ENCODE measurements around the gene METTL16.

- TF ChIP-seq, protein P1, sequence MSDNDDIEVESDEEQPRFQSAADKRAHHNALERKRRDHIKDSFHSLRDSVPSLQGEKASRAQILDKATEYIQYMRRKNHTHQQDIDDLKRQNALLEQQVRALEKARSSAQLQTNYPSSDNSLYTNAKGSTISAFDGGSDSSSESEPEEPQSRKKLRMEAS (IDR thresholded peaks at IDR 0.05) = no peak
- no peak for TF ChIP-seq TCF12 (IDR thresholded peaks at IDR 0.05; ENCODE audit: low read depth)
- TF ChIP-seq, protein P2, sequence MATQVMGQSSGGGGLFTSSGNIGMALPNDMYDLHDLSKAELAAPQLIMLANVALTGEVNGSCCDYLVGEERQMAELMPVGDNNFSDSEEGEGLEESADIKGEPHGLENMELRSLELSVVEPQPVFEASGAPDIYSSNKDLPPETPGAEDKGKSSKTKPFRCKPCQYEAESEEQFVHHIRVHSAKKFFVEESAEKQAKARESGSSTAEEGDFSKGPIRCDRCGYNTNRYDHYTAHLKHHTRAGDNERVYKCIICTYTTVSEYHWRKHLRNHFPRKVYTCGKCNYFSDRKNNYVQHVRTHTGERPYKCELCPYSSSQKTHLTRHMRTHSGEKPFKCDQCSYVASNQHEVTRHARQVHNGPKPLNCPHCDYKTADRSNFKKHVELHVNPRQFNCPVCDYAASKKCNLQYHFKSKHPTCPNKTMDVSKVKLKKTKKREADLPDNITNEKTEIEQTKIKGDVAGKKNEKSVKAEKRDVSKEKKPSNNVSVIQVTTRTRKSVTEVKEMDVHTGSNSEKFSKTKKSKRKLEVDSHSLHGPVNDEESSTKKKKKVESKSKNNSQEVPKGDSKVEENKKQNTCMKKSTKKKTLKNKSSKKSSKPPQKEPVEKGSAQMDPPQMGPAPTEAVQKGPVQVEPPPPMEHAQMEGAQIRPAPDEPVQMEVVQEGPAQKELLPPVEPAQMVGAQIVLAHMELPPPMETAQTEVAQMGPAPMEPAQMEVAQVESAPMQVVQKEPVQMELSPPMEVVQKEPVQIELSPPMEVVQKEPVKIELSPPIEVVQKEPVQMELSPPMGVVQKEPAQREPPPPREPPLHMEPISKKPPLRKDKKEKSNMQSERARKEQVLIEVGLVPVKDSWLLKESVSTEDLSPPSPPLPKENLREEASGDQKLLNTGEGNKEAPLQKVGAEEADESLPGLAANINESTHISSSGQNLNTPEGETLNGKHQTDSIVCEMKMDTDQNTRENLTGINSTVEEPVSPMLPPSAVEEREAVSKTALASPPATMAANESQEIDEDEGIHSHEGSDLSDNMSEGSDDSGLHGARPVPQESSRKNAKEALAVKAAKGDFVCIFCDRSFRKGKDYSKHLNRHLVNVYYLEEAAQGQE (IDR thresholded peaks at IDR 0.05; ENCODE audit: low read depth) = no peak
- TF ChIP-seq CREB1 (IDR thresholded peaks at IDR 0.05; ENCODE audit: low read depth) = no peak
- TF ChIP-seq RAD21 (IDR thresholded peaks at IDR 0.05; ENCODE audit: low read depth) = no peak
- no peak for TF ChIP-seq USF1 (IDR thresholded peaks at IDR 0.05)
- no peak for TF ChIP-seq CEBPB (IDR thresholded peaks at IDR 0.05)
- TF ChIP-seq TAF1 (IDR thresholded peaks at IDR 0.05; ENCODE audit: low read depth) = no peak
- no peak for TF ChIP-seq EP300 (IDR thresholded peaks at IDR 0.05; ENCODE audit: borderline replicate concordance)
- TF ChIP-seq FOXM1 (IDR thresholded peaks at IDR 0.05; ENCODE audit: borderline replicate concordance, low read depth) = no peak
- TF ChIP-seq YY1 (IDR thresholded peaks at IDR 0.05; ENCODE audit: low read depth) = no peak
Measured at GRCh38 chr17:2466931-2467330, 44.8 kb downstream of the METTL16 start.
